Neural cell (in vitro differentiated cells): ENCODE measurements around the gene RBM19. TPM values are rescaled to one million over a fixed set of nuclear protein-coding genes. Genes with fewer than 3 reads are reported as not detected.

ENCODE experiments used
- H2AFZ ChIP-seq: fragments of 200-600, 300-800 bp; sonication (generic), shearing (Covaris generic); 2 replicates; pipeline ENCODE4 v1.6.0; 2014; ENCODE audit warnings: low read depth, mild to moderate bottlenecking, antibody characterized with exemption, low read length, moderate library complexity
- H3F3A ChIP-seq: fragments of 200-600 bp; shearing (Covaris generic); 2 replicates; pipeline ENCODE4 v1.6.1; 2016; ENCODE audit warnings: mild to moderate bottlenecking, moderate library complexity, mixed read lengths, antibody characterized with exemption, low read length; ENCODE audit not compliant: insufficient read depth, poor library complexity, severe bottlenecking
- H3K27ac ChIP-seq: fragments of 200-600, 300-800 bp; sonication (generic), shearing (Covaris generic); 2 replicates; pipeline ENCODE4 v1.5.1; 2014; ENCODE audit warnings: mild to moderate bottlenecking, low read length, moderate library complexity
- H3K27me3 ChIP-seq: fragments of 300-800, 200-600 bp; sonication (generic), shearing (Covaris generic); 2 replicates; pipeline ENCODE4 v1.6.0; 2014; ENCODE audit warnings: mild to moderate bottlenecking, low read depth, low read length, moderate library complexity; ENCODE audit not compliant: insufficient read depth
- H3K36me3 ChIP-seq: fragments of 300-800, 200-600 bp; sonication (generic), shearing (Covaris generic); 2 replicates; pipeline ENCODE4 v1.5.1; 2014; ENCODE audit warnings: mild to moderate bottlenecking, antibody characterized with exemption, low read length, moderate library complexity; ENCODE audit not compliant: insufficient read depth
- H3K4me2 ChIP-seq: fragments of 300-800, 200-600 bp; sonication (generic), shearing (Covaris generic); 2 replicates; pipeline ENCODE4 v1.6.0; 2014; ENCODE audit warnings: mild to moderate bottlenecking, low read length
- H3K4me3 ChIP-seq: fragments of 300-800, 200-600 bp; sonication (generic), shearing (Covaris generic); 2 replicates; pipeline ENCODE4 v1.5.1; 2014; ENCODE audit warnings: mild to moderate bottlenecking, low read length, moderate library complexity
- H3K79me2 ChIP-seq: fragments of 200-600 bp; shearing (Covaris generic); replicated peaks from 2 replicates; pipeline ENCODE4 v1.6.0; 2014; ENCODE audit warnings: mild to moderate bottlenecking, low read length, moderate library complexity; ENCODE audit not compliant: insufficient read depth
- H3K9ac ChIP-seq: fragments of 300-800, 200-600 bp; sonication (generic), shearing (Covaris generic); 2 replicates; pipeline ENCODE4 v1.6.1; 2016; ENCODE audit warnings: mild to moderate bottlenecking, low read length, mixed read lengths
- H3K9me2 ChIP-seq: fragments of 200-600 bp; shearing (Covaris generic); 2 replicates; pipeline ENCODE4 v1.6.1; 2016; ENCODE audit warnings: mild to moderate bottlenecking, low read length, mixed read lengths; ENCODE audit not compliant: insufficient read depth
- H3K9me3 ChIP-seq: fragments of 200-600, 300-800 bp; sonication (generic), shearing (Covaris generic); 2 replicates; pipeline ENCODE4 v1.6.1; 2016; ENCODE audit warnings: mild to moderate bottlenecking, mixed run types, low read length, moderate library complexity, mixed read lengths
- H4K20me1 ChIP-seq: fragments of 200-600 bp; shearing (Covaris generic); 2 replicates; pipeline ENCODE4 v1.6.1; 2016; ENCODE audit warnings: mild to moderate bottlenecking, mixed run types; ENCODE audit not compliant: insufficient read depth
- EP300 ChIP-seq: fragments of 450-650 bp; conservative IDR thresholded peaks from 2 replicates; pipeline ENCODE4 v1.6.1; 2014; ENCODE audit warnings: antibody characterized with exemption, mild to moderate bottlenecking, moderate library complexity; ENCODE audit not compliant: poor library complexity, severe bottlenecking
- EZH2 ChIP-seq: fragments of 200-600, 300-800 bp; shearing (Covaris generic), sonication (generic); IDR thresholded peaks from 2 replicates; pipeline ENCODE4 v1.6.1; 2014; ENCODE audit warnings: antibody characterized with exemption, low read length, borderline replicate concordance, mild to moderate bottlenecking; ENCODE audit not compliant: insufficient read depth, poor library complexity, severe bottlenecking
- MXI1 ChIP-seq: fragments of 450-650 bp; conservative IDR thresholded peaks from 2 replicates; pipeline ENCODE4 v1.6.1; 2014; ENCODE audit warnings: antibody characterized with exemption, mild to moderate bottlenecking; ENCODE audit not compliant: poor library complexity, severe bottlenecking
- POLR2AphosphoS5 ChIP-seq: IDR thresholded peaks from 2 replicates; pipeline ENCODE4 v1.6.1; 2012
- RAD21 ChIP-seq: fragments of 450-650 bp; conservative IDR thresholded peaks from 2 replicates; pipeline ENCODE4 v1.6.1; 2014; ENCODE audit warnings: antibody characterized with exemption, mild to moderate bottlenecking, moderate library complexity
- REST ChIP-seq: IDR thresholded peaks from 2 replicates; pipeline ENCODE4 v1.6.1; 2012; ENCODE audit warnings: borderline replicate concordance
- SMC3 ChIP-seq: fragments of 450-650 bp; conservative IDR thresholded peaks from 2 replicates; pipeline ENCODE4 v1.6.1; 2014; ENCODE audit warnings: antibody characterized with exemption, mild to moderate bottlenecking, moderate library complexity; ENCODE audit not compliant: poor library complexity
- TAF1 ChIP-seq: IDR thresholded peaks from 2 replicates; pipeline ENCODE4 v1.6.1; 2012; ENCODE audit warnings: low read depth
- polyA plus RNA-seq: library from polyadenylated mRNA; depleted of rRNA; stranded (reverse); fragments of >200 nt; gene quantifications from 2 replicates; pipeline ENCODE4 v1.2.3, GENCODE V29; 2014
- TF ChIP-seq, protein P1 (sequence below): fragments of 450-650 bp; IDR thresholded peaks from 2 replicates; pipeline ENCODE4 v1.5.1; 2014; ENCODE audit warnings: antibody characterized with exemption, mild to moderate bottlenecking, moderate library complexity; ENCODE audit not compliant: poor library complexity, severe bottlenecking

The RBM19 gene
- polyA plus RNA-seq, 1 donor from 2014 or later: 14.2 TPM

DNA sequence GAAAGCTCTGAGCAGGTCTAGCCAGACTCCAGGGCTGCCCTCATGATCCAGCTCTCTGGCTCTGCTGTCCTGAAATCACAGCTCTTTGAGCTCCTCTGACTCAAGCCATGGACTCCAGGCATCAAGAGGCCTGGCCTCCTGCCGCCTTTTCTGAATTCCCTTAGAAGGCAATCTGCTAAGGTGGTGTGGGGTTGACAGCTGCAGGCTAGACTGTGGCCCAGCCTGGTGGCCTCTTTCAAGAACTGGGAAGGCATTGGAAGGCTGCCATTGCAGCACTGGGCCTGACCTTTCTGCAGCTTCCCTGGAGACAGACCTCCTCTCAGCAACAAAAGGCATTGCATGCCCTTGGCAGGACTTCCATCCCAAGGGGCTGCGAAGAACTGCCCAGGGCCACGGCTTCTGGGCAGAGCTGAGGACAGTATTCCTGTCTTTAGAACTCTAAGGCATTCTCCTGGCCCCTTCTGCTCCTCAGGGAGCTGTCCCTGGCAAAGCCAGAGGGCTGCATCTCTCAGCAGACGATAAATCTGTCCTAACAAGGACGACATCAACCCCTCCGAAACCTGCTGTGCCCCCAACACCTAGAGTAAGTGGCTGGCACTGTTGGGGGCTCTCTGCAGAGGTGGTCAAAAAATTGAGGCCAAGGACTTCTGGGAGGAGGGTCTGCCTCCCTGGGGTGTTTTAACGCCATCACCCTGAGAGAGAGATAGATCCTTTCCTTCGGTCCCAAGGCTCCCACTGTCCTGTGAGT lies 115.6 kb downstream of the RBM19 start:
- H3K79me2 ChIP-seq: no peaks in the 10 kb centered on the region

DNA sequence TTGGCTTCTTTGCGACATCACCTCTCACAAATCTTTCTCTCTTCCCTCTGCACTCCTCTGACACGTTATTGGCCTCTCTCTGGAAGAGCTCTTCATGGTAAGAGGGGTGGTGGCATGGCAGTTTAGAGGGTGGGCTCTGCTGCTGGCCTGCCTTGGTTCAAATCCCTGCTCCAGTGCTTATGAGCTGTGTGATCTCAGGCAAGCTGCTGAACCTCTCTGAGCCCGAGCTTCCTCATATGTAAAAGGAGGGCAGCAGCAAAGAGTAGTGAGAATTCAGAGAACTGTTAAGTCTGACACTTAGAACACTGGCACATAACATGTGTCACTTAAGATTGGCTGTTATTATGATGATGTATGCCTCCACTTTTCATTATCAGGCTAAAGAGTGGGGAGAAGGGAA lies 118.3 kb downstream of the RBM19 start:
- Histone ChIP-seq H3K79me2 (no peaks in the 10 kb centered on the region), H3K27ac (no peak overlapping the region), H3F3A (no peaks in the 10 kb centered on the region), H3K9me3 (no peaks in the 10 kb centered on the region), H3K36me3 (no peaks in the 10 kb centered on the region), H3K4me3 (no peak overlapping the region), H3K9me2 (no peaks in the 10 kb centered on the region), H3K27me3 (no peaks in the 10 kb centered on the region), H2AFZ (no peak overlapping the region), H4K20me1 (no peaks in the 10 kb centered on the region), H3K9ac (no peak overlapping the region), H3K4me2 (no peak overlapping the region)
- TF ChIP-seq TAF1 (no peak), RAD21 (no peak), POLR2AphosphoS5 (no peak), MXI1 (no peak), REST (no peak), EZH2 (no peak)
- TF ChIP-seq, protein P1, sequence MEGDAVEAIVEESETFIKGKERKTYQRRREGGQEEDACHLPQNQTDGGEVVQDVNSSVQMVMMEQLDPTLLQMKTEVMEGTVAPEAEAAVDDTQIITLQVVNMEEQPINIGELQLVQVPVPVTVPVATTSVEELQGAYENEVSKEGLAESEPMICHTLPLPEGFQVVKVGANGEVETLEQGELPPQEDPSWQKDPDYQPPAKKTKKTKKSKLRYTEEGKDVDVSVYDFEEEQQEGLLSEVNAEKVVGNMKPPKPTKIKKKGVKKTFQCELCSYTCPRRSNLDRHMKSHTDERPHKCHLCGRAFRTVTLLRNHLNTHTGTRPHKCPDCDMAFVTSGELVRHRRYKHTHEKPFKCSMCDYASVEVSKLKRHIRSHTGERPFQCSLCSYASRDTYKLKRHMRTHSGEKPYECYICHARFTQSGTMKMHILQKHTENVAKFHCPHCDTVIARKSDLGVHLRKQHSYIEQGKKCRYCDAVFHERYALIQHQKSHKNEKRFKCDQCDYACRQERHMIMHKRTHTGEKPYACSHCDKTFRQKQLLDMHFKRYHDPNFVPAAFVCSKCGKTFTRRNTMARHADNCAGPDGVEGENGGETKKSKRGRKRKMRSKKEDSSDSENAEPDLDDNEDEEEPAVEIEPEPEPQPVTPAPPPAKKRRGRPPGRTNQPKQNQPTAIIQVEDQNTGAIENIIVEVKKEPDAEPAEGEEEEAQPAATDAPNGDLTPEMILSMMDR: no peak

More for the DNA sequence above, 115.6 kb downstream of the RBM19 start:
- H3K9ac ChIP-seq: no peak overlapping the region
- H2AFZ ChIP-seq: no peak overlapping the region
- no peaks in the 10 kb centered on the region for H3F3A ChIP-seq
- TF ChIP-seq POLR2AphosphoS5 (no peak), SMC3 (no peak), TAF1 (no peak), RAD21 (no peak), REST (no peak), MXI1 (no peak), EZH2 (no peak), EP300 (no peak)
- TF ChIP-seq, protein P1: no peak
- no peaks in the 10 kb centered on the region for H3K27me3 ChIP-seq
- no peaks in the 10 kb centered on the region for H4K20me1 ChIP-seq
- no peak overlapping the region for H3K27ac ChIP-seq
- H3K36me3 ChIP-seq: no peaks in the 10 kb centered on the region
- H3K4me3 ChIP-seq: no peak overlapping the region
- no peak overlapping the region for H3K4me2 ChIP-seq
- no peaks in the 10 kb centered on the region for H3K9me3 ChIP-seq
- H3K9me2 ChIP-seq: no peaks in the 10 kb centered on the region
